Hepatocyte (in vitro differentiated cells): ENCODE data around the gene DIDO1.

Experiments used
- CTCF ChIP-seq: fragments of 200-600 bp; sonication (generic); IDR thresholded peaks from 2 replicates; pipeline ENCODE4 v1.5.1; 2016; ENCODE audit warnings: antibody characterized with exemption, mild to moderate bottlenecking; ENCODE audit not compliant: poor library complexity
- EZH2 ChIP-seq: fragments of 200-600 bp; sonication (generic); IDR thresholded peaks from 2 replicates; pipeline ENCODE4 v1.6.1; 2016; ENCODE audit warnings: antibody characterized with exemption, mild to moderate bottlenecking, borderline replicate concordance

- TF ChIP-seq CTCF (no peak), EZH2 (no peak)
Observed at GRCh38 chr20:62832951-62833391, 93.3 kb downstream of the DIDO1 start.
